Retinal pigment epithelial cell (primary cell): Measurements from ENCODE around the gene TSHB.

ENCODE experiments used
- DNase-seq: peaks from one replicate; pipeline ENCODE4 v3.0.0-alpha.2; 2010; ENCODE audit warnings: low read depth
- H3K4me3 ChIP-seq: 2 replicates; pipeline ENCODE4 v1.5.1; 2011; ENCODE audit warnings: mild to moderate bottlenecking, low read length, control low read depth, moderate library complexity
- TF ChIP-seq, protein P1 (sequence below): conservative IDR thresholded peaks from 2 replicates; pipeline ENCODE4 v1.5.1; 2011; ENCODE audit warnings: low read depth, low read length, control low read depth, inconsistent platforms

Gene TSHB

DNA sequence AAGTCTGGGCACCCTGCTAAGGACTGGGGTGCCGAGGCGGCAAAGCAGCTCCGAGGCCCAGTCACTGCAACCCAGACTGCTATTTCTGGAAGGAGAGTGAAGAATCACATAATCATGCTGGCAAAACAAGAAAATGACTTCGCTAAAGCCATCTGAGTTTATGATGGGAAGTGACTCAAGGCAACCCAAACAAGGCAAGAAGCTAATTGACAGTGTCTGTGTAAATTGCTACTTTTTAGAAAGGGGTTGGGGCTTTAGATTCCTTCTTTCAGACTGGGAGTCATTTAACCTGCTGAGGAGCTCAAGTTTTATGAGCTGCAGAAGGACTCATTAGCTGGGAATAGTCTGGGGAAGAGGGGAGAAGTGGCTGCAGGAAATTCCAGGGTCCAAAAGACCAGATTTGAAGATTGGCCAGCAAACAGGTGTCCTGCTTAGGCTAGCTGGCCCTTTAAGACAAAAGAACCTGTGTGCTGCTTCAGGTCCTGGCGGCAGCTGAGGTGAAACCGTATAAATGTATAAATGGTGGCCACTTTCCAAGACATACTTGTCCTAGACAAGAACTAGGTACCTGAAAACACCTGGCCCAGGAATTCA lies 28.1 kb downstream of the TSHB start:
- TF ChIP-seq, protein P1, sequence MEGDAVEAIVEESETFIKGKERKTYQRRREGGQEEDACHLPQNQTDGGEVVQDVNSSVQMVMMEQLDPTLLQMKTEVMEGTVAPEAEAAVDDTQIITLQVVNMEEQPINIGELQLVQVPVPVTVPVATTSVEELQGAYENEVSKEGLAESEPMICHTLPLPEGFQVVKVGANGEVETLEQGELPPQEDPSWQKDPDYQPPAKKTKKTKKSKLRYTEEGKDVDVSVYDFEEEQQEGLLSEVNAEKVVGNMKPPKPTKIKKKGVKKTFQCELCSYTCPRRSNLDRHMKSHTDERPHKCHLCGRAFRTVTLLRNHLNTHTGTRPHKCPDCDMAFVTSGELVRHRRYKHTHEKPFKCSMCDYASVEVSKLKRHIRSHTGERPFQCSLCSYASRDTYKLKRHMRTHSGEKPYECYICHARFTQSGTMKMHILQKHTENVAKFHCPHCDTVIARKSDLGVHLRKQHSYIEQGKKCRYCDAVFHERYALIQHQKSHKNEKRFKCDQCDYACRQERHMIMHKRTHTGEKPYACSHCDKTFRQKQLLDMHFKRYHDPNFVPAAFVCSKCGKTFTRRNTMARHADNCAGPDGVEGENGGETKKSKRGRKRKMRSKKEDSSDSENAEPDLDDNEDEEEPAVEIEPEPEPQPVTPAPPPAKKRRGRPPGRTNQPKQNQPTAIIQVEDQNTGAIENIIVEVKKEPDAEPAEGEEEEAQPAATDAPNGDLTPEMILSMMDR = no peak
- no peak for DNase-seq
- H3K4me3 ChIP-seq = no peak overlapping the region

DNA sequence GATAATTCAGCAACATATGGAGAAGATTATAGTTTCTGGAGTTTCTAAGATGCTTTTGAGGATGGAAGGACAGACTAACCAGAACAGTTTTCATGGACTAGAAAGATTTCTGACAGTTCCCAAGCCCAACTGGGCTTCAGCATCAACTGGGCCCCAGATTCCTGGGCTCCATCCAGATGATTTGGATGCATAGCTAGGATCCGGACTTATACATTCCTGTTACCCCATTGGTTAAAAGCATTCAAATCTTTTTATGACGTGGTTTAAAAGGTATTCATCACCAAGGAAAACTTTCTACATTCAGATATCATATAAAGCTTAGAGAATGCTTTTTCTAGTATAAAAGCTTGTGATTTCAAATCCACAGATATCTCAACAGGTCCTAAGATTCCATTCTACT lies 29.7 kb downstream of the TSHB start:
- no peak for DNase-seq
- TF ChIP-seq, protein P1 = no peak
- H3K4me3 ChIP-seq = no peak overlapping the region

DNA sequence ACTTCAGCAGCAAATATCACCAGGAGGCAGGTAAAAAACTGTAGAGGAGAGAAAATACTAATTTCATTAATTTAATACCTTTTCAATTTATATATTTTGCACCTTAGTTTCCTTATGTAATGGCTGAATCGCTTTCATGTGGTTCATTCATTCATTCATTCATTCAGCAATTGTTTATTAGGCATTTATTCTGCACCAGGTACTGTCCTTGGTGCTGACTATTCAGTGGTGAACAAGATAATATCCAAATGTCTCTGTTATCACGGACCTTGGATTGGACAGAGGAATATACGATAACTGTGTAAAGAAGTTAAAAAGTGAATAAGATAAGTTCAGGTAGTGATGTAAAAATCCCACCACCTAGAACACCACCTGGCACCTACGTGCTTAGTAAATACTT lies 30.9 kb downstream of the TSHB start:
- TF ChIP-seq, protein P1 = no peak
- no peak overlapping the region for H3K4me3 ChIP-seq
- DNase-seq = no peak

DNA sequence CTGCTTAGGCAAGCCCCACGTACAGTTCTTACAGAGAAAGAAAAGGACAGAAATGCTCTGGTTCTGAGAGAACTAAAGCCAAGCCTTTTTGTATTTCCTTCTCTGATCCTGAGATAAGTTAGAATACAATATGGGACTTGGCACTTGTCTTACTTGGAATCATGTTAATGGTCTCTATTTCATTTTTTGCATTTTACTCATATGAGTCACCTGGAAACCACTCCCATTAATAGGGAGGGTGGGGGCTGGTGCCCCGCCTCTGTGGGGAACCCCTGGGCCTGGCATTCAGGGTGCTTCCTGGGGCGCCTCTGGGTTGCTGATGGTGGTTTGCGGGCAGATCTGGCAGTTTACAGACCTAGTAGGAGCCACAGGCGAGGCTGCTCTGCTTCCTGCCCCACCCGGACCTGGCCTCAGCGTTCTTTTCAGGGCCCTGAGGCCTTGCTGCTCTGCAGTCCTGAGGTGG lies 32.9 kb downstream of the TSHB start:
- TF ChIP-seq, protein P1 = no peak
- DNase-seq = peak; percentile 61
- no peak overlapping the region for H3K4me3 ChIP-seq

DNA sequence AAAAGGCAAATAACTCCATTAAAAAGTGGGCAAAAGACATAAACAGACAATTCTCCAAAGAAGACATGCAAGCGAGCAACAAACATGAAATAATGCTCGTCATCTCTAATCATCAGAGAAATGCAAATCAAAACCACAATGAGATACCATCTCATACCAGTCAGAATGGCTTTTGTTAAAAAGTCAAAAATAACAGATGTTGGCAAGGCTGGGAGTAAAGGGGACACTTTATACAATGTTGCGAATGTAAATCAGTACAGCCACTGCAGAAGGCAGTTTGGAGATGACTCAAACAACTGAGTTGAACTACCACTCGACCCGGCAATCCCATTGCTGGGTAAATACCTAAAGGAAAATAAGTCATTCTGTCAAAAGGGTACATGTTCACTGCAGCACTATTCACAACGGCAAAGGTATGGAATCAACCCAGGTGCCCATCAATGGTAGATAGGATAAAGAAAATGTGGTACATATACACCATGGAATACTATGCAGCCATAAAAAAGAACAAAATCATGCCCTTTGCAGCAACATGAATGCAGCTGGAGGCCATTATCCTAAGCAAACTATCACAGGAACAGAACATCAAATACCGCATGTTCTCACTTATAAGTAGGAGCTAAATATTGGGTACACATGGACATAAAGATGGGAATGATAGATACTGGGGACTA lies 33.7 kb downstream of the TSHB start:
- TF ChIP-seq, protein P1 = no peak
- DNase-seq = no peak
- no peak overlapping the region for H3K4me3 ChIP-seq

DNA sequence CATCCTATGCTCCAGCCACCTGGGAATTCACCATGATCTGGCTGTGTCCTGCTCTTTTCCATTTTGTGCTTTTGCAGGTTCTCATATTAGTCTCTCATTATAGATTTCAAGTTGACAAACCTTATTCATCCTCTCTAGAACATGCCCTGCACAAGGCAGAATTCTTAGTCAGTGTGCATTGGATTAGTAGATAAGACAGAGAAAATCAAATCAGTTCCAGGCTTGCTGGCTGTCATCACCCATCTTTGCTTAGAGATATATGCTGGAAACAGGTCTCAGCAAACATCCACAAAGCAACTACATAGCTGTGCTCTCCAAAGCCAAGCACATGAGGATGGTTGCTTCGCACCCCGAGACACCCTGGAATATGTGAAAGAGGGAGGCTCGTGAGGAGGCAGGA lies 34.8 kb downstream of the TSHB start:
- TF ChIP-seq, protein P1 = no peak
- no peak for DNase-seq
- no peak overlapping the region for H3K4me3 ChIP-seq

DNA sequence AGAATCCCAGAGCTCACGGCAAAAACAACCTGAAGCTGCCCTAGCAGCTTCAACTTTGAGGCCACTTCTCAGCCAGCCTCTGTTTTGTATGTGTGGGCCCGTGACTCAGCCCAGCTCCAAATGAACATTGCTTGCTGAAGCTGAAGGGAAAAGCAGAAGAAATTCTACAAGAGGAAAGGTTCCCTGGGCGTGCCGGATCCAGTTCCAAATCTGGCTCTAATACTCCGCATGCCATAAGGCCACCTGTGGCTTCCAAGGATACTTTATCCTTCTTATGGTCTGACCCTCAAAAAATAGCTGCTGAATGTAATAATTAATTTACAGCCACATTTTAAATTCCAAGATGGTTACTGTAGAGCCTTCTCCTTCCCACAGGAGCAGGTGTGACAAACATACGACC lies 35.4 kb downstream of the TSHB start:
- DNase-seq = no peak
- TF ChIP-seq, protein P1 = no peak
- H3K4me3 ChIP-seq = no peak overlapping the region
